SK-N-MC (cell line): ENCODE measurements around the gene RAD23A.

Experiments
- EZH2 ChIP-seq: fragments of 200-600 bp; sonication (generic); IDR thresholded peaks from one replicate; pipeline ENCODE4 v1.6.1; 2017; ENCODE audit warnings: antibody characterized with exemption
- POLR2AphosphoS5 ChIP-seq: IDR thresholded peaks from 2 replicates; pipeline ENCODE4 v1.6.1; 2012; ENCODE audit warnings: mild to moderate bottlenecking, low read depth, low read length, borderline replicate concordance

- TF ChIP-seq EZH2: no peak
- TF ChIP-seq POLR2AphosphoS5: no peak
These were observed 10.3 kb downstream of the RAD23A start for GRCh38 chr19:12955996-12956395.
